NCI-H2196 treated with DMSO at 0.1 percent for 48 hours (cell line): ENCODE results near the gene GRIFIN.

ENCODE experiments used
- DNase-seq: peaks from one replicate; lab custom pipeline; 2025; ENCODE audit not compliant: unreplicated experiment; lab: John Stamatoyannopoulos, UW

Gene GRIFIN

GRCh38 chr7:2437136-2437535, 39.1 kb downstream of the GRIFIN start:
- DNase-seq, result no peak

- DNase-seq, result no peak
Measured at GRCh38 chr7:2436341-2437104, 39.7 kb downstream of the GRIFIN start.

GRCh38 chr7:2435146-2435545, 41.1 kb downstream of the GRIFIN start:
- no peak for DNase-seq

- DNase-seq, result no peak
Measured at GRCh38 chr7:2433713-2434550, 42.3 kb downstream of the GRIFIN start.

GRCh38 chr7:2432910-2433712, 43.1 kb downstream of the GRIFIN start:
- no peak for DNase-seq

GRCh38 chr7:2431260-2431867, 44.8 kb downstream of the GRIFIN start:
- DNase-seq, result no peak

- no peak for DNase-seq
Measured at GRCh38 chr7:2425749-2426148, 50.4 kb downstream of the GRIFIN start.
